ENCODE results near the gene FHIT. TPM values are rescaled to one million over a fixed set of nuclear protein-coding genes. Genes with fewer than 3 reads are reported as not detected.

Gene FHIT
- total and polyA plus RNA-seq, 9 donors = 5.1 to 11.8 (median 9.5) TPM

DNA sequence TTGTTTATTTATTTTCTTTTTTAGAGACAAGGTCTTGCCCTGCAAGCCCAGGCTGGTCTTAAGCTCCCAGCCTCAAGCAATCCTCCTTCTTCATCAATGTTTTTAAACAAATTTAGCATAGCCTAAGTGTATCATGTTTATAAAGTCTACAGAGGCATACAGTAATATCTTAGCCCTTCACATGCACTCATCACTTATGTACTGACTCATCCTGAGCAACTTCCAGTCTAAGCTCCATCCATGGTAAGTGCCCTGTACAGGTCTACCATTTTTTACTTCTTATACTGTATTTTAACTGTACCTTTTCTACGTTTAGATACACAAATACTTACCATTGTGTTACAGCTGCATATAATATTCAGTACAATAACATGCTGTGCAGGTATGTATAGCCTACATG, 860.0 kb downstream of the FHIT start:
- H3K9me3 ChIP-seq = no peaks in the 10 kb centered on the region
- WGBS, 3 donors = 63 to 83% (median 80%) methylated on average over 1 of the region's 1 CpG
- no peak overlapping the region for H3K27ac ChIP-seq
- intact Hi-C loops (cut with DNase I) = no loop called here
- H3K4me1 ChIP-seq (ENCODE audit: insufficient read depth) = no peaks in the 10 kb centered on the region
- no peaks in the 10 kb centered on the region for H3K36me3 ChIP-seq
- H3K4me3 ChIP-seq = no peak overlapping the region
- TF ChIP-seq POLR2A (IDR thresholded peaks at IDR 0.05) = no peak
- TF ChIP-seq EP300 (IDR thresholded peaks at IDR 0.05) = no peak
- TF ChIP-seq, protein P1, sequence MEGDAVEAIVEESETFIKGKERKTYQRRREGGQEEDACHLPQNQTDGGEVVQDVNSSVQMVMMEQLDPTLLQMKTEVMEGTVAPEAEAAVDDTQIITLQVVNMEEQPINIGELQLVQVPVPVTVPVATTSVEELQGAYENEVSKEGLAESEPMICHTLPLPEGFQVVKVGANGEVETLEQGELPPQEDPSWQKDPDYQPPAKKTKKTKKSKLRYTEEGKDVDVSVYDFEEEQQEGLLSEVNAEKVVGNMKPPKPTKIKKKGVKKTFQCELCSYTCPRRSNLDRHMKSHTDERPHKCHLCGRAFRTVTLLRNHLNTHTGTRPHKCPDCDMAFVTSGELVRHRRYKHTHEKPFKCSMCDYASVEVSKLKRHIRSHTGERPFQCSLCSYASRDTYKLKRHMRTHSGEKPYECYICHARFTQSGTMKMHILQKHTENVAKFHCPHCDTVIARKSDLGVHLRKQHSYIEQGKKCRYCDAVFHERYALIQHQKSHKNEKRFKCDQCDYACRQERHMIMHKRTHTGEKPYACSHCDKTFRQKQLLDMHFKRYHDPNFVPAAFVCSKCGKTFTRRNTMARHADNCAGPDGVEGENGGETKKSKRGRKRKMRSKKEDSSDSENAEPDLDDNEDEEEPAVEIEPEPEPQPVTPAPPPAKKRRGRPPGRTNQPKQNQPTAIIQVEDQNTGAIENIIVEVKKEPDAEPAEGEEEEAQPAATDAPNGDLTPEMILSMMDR (IDR thresholded peaks at IDR 0.05) = no peak
- H3K27me3 ChIP-seq = no peaks in the 10 kb centered on the region
- DNase-seq = no peak

DNA sequence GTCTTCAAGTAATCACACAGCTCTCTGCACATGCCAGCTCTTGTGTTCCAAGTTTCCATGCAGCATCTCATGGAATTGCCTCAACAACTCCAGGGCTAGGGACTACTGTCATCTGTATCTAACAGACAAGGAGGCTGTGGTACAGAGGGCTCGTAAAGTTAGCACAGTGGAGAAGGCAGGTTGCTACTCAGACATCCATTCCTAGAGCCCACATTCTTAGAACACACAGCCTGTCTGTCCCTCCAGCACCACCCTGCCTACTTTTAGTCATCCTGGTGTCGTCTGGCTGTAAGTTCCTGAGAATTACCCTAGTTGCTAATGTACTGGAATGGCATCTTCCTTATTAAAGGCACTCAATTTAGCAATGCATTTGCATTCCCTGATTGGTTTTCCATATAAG, 862.5 kb downstream of the FHIT start:
- H3K4me1 ChIP-seq (ENCODE audit: insufficient read depth) = no peaks in the 10 kb centered on the region
- intact Hi-C loops (cut with DNase I) = no loop called here
- DNase-seq = no peak
- H3K27ac ChIP-seq = no peak overlapping the region
- H3K9me3 ChIP-seq = no peaks in the 10 kb centered on the region
- no peak overlapping the region for H3K4me3 ChIP-seq
- no peaks in the 10 kb centered on the region for H3K36me3 ChIP-seq
- 82 to 94% (median 90%) methylated on average over 2 of the region's 2 CpGs for WGBS, 3 donors
- no peaks in the 10 kb centered on the region for H3K27me3 ChIP-seq
- TF ChIP-seq, protein P1 (IDR thresholded peaks at IDR 0.05) = no peak
- TF ChIP-seq EP300 (IDR thresholded peaks at IDR 0.05) (no peak), POLR2A (IDR thresholded peaks at IDR 0.05) (no peak)

DNA sequence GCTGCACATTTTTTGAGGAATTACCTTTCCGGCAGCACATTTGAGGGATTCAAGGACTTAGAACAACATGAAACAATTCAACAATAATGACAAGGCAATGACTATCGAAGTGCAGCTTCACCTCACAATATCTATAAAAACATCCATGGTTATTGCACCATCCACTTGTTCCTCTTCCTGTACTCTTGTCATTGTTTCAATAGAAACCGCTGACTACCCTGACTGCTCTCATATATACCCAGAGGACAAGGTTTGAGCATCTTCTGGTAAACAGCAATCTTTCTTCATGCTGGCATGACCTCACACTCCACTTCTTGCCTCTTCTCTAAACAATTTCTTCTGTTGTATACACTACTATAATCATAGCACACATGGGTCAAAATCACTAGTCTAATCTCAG, 864.9 kb downstream of the FHIT start:
- intact Hi-C loops (cut with DNase I) = no loop called here

DNA sequence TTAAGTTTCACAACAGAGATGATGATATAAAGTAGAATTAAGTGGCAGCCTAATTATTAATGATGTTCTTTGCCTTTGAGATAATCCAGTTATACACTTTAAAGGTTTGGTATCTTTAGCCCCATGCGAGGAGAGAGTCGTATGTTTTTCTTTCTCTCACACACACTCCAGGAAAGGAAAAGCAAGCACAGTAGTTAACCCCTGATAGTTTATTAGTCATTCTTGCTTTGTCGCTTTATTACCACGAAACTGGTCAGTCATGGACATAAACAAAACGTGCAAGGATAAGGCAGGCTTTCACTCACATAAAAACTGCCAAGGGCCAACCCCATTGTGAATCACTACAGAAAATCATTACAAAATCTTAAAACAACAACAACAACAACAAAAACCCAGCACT, 866.9 kb downstream of the FHIT start:
- no peaks in the 10 kb centered on the region for H3K9me3 ChIP-seq
- H3K27me3 ChIP-seq = no peaks in the 10 kb centered on the region
- H3K4me1 ChIP-seq (ENCODE audit: insufficient read depth) = no peaks in the 10 kb centered on the region
- intact Hi-C loops (cut with DNase I) = no loop called here
- no peak overlapping the region for H3K4me3 ChIP-seq
- H3K36me3 ChIP-seq = no peaks in the 10 kb centered on the region
- no peak for DNase-seq
- TF ChIP-seq EP300 (IDR thresholded peaks at IDR 0.05) (no peak), POLR2A (IDR thresholded peaks at IDR 0.05) (no peak)
- TF ChIP-seq, protein P1 (IDR thresholded peaks at IDR 0.05) = no peak
- H3K27ac ChIP-seq = no peak overlapping the region
- 43 to 51% (median 50%) methylated on average over 5 of the region's 5 CpGs for WGBS, 3 donors

More for the DNA sequence above, 864.9 kb downstream of the FHIT start:
- Histone ChIP-seq H3K4me1 (ENCODE audit: insufficient read depth) (no peaks in the 10 kb centered on the region), H3K4me3 (no peak overlapping the region), H3K27me3 (no peaks in the 10 kb centered on the region), H3K36me3 (no peaks in the 10 kb centered on the region), H3K27ac (no peak overlapping the region), H3K9me3 (no peaks in the 10 kb centered on the region)
- 79 to 91% (median 81%) methylated on average over 3 of the region's 3 CpGs for WGBS, 3 donors
- DNase-seq = no peak
- no peak for TF ChIP-seq EP300 (IDR thresholded peaks at IDR 0.05)
- TF ChIP-seq, protein P1 (IDR thresholded peaks at IDR 0.05) = no peak
- TF ChIP-seq POLR2A (IDR thresholded peaks at IDR 0.05) = no peak

All from ovary (tissue), 9 donors.